Panc1 (cell line): ENCODE results near the gene FARS2. TPM values are rescaled to one million over a fixed set of nuclear protein-coding genes. Genes with fewer than 3 reads are reported as not detected.

Experiments
- ATAC-seq: fragments of 200-7000 bp; cut with Tn5 transposase; 2 replicates; pipeline ENCODE4 v1.9.1; 2020; ENCODE audit warnings: mild to moderate bottlenecking, moderate library complexity
- BruUV-seq: library from RNA; stranded (reverse); fragments of 400-500 nt; replicated peaks from 2 replicates; lab custom pipeline; 2021; lab: Mats Ljungman, UMichigan
- CTCF ChIA-PET: fragments of 300-600 bp; sonication (Branson Sonifier 250); formaldehyde crosslinking; loops from one replicate; lab custom pipeline; 2022; ENCODE audit warnings: antibody characterized with exemption; lab: Charles Lee
- POLR2A ChIA-PET: fragments of 300-600 bp; sonication (Branson Sonifier 250); formaldehyde crosslinking; loops from one replicate; lab custom pipeline; 2022; ENCODE audit warnings: antibody characterized with exemption; lab: Charles Lee
- DNase-seq: peaks from one replicate; pipeline ENCODE4 v3.0.0-alpha.2; 2010; ENCODE audit warnings: low read depth, low spot score
- H3K27ac ChIP-seq: 2 replicates; pipeline ENCODE4 v1.5.1; 2011; ENCODE audit warnings: mild to moderate bottlenecking, low read length, inconsistent platforms
- H3K27me3 ChIP-seq: fragments of 200-500 bp; sonication (Bioruptor generic); 2 replicates; pipeline ENCODE4 v1.6.0; 2014; ENCODE audit warnings: low read length, inconsistent platforms; ENCODE audit not compliant: control insufficient read depth, insufficient read depth
- H3K36me3 ChIP-seq: fragments of 200-500 bp; sonication (Bioruptor generic); 2 replicates; pipeline ENCODE4 v1.5.1; 2014; ENCODE audit warnings: inconsistent platforms, mild to moderate bottlenecking, low read length, moderate library complexity; ENCODE audit not compliant: control insufficient read depth, insufficient read depth
- H3K4me1 ChIP-seq: 2 replicates; pipeline ENCODE4 v1.5.1; 2011; ENCODE audit warnings: inconsistent platforms, mild to moderate bottlenecking, low read length, moderate library complexity; ENCODE audit not compliant: control insufficient read depth, insufficient read depth
- H3K4me3 ChIP-seq, 2 experiments: 2 replicates each; pipeline ENCODE4 v1.5.1; 2011 to 2012; ENCODE audit warnings: low read depth in 2 of 2, low read length in 2 of 2, mild to moderate bottlenecking in 2 of 2, inconsistent platforms in 1 of 2, moderate library complexity in 1 of 2
- H3K9me3 ChIP-seq: fragments of 200-500 bp; sonication (Bioruptor generic); 2 replicates; pipeline ENCODE4 v1.5.1; 2014; ENCODE audit warnings: low read depth, mild to moderate bottlenecking, inconsistent platforms, low read length, moderate library complexity; ENCODE audit not compliant: control insufficient read depth, insufficient read depth
- POLR2AphosphoS5 ChIP-seq: IDR thresholded peaks from 2 replicates; pipeline ENCODE4 v1.6.1; 2012; ENCODE audit warnings: mild to moderate bottlenecking, low read depth, low read length, moderate library complexity
- SIN3A ChIP-seq: IDR thresholded peaks from 2 replicates; pipeline ENCODE4 v1.6.1; 2012; ENCODE audit warnings: low read depth, mild to moderate bottlenecking, low read length, moderate library complexity, borderline replicate concordance; ENCODE audit not compliant: insufficient read depth
- TCF7L2 ChIP-seq: IDR thresholded peaks from 2 replicates; pipeline ENCODE4 v1.6.1; 2011; ENCODE audit warnings: mild to moderate bottlenecking, low read depth, low read length, inconsistent platforms
- in situ Hi-C: cut with HindIII; loops from 2 replicates; pipeline ENCODE4 v1.10.0; 2016; ENCODE audit warnings: low sequenced_read_pairs, low pct_unique_long_range_greater_than_20kb
- intact Hi-C: fragments of 100-400 bp; cut with micrococcal nuclease; formaldehyde crosslinking; loops from one replicate; pipeline ENCODE4 v1.10.0; 2022; ENCODE audit not compliant: unreplicated experiment
- total RNA-seq: library from RNA; stranded (reverse); gene quantifications from one replicate; pipeline ENCODE4 v1.2.1, GENCODE V29; 2021; ENCODE audit not compliant: unreplicated experiment
- TF ChIP-seq, protein P1 (sequence below): fragments of 450-650 bp; IDR thresholded peaks from 2 replicates; pipeline ENCODE4 v1.5.1; 2017; ENCODE audit warnings: mild to moderate bottlenecking
- TF ChIP-seq, protein P2 (sequence below), 2 experiments: IDR thresholded peaks; 2 replicates each; pipeline ENCODE4 v1.6.1; 2011 to 2012; ENCODE audit warnings: low read depth in 2 of 2, control low read depth in 1 of 2, low read length in 1 of 2, mild to moderate bottlenecking in 1 of 2, moderate library complexity in 1 of 2; ENCODE audit not compliant: insufficient read depth in 1 of 2

Gene FARS2
- total RNA-seq, 1 experiment from 2014 or later = 12.8 TPM

DNA sequence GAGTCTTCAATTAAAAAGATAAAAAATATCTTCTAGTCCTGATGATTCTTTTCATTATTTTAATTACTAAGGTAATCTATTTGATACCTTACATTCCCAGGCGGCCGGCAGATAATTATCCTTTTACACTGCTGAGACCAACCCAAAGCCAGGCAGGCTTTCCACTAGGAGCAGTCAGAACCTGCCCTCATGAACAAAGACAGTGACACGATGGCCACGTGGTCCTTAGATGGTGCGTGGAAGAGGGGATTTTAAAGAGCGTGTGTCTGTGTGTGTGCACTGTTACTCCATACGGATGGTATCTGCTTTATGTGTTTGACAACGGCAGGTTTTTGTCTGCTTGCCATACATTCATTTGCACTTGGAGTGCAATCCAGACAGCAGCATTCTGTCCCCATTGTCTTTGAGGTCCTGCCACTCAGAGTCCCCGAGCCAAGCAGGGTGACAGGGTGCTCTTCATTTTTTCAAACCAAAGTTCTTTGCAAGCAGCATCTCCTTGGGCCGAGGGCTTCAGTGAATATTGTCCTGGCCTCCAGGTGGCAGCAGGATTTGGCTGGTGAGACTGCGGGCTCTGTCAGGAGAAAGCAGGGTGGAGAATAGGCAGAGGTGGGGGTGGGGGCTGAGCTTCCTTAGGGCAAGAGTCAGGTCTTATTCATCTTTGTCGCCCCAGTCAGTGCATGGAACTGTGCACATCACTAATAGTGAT is 484.9 kb downstream of the FARS2 start:
- no peak for ATAC-seq
- BruUV-seq = no TSS peak
- H3K27ac ChIP-seq = no peak overlapping the region
- intact Hi-C loops (no loop called here), in situ Hi-C loops (no loop called here)
- no peaks in the 10 kb centered on the region for H3K9me3 ChIP-seq
- no peaks in the 10 kb centered on the region for H3K27me3 ChIP-seq
- ChIA-PET CTCF (no interaction called here), POLR2A (no interaction called here)
- no peaks in the 10 kb centered on the region for H3K36me3 ChIP-seq
- H3K4me3 ChIP-seq = no peak overlapping the region
- TF ChIP-seq, protein P1, sequence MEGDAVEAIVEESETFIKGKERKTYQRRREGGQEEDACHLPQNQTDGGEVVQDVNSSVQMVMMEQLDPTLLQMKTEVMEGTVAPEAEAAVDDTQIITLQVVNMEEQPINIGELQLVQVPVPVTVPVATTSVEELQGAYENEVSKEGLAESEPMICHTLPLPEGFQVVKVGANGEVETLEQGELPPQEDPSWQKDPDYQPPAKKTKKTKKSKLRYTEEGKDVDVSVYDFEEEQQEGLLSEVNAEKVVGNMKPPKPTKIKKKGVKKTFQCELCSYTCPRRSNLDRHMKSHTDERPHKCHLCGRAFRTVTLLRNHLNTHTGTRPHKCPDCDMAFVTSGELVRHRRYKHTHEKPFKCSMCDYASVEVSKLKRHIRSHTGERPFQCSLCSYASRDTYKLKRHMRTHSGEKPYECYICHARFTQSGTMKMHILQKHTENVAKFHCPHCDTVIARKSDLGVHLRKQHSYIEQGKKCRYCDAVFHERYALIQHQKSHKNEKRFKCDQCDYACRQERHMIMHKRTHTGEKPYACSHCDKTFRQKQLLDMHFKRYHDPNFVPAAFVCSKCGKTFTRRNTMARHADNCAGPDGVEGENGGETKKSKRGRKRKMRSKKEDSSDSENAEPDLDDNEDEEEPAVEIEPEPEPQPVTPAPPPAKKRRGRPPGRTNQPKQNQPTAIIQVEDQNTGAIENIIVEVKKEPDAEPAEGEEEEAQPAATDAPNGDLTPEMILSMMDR = no peak
- no peaks in the 10 kb centered on the region for H3K4me1 ChIP-seq
- no peak for DNase-seq

DNA sequence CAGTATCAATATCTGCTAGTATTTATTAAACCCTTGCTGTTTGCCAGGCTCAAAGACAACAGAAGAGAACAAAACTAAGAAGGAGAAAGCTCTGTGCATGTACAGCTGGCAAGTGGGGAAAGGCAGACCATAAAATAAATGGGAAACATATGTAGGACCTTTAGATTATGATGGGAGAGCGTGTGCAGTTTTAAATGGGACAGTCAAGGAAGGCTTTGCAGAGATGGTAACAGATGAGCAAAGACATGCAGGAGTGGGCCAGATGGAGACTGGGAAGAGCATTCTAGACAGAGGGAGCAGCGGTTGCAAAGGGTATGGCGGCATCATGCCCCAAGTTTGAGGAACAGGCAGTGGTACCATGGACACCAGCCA is 485.4 kb downstream of the FARS2 start:
- DNase-seq (no peak), ATAC-seq (no peak)
- CTCF ChIA-PET = no interaction called here
- no TSS peak for BruUV-seq
- H3K4me1 ChIP-seq = no peaks in the 10 kb centered on the region
- POLR2A ChIA-PET = no interaction called here
- TF ChIP-seq, protein P2, sequence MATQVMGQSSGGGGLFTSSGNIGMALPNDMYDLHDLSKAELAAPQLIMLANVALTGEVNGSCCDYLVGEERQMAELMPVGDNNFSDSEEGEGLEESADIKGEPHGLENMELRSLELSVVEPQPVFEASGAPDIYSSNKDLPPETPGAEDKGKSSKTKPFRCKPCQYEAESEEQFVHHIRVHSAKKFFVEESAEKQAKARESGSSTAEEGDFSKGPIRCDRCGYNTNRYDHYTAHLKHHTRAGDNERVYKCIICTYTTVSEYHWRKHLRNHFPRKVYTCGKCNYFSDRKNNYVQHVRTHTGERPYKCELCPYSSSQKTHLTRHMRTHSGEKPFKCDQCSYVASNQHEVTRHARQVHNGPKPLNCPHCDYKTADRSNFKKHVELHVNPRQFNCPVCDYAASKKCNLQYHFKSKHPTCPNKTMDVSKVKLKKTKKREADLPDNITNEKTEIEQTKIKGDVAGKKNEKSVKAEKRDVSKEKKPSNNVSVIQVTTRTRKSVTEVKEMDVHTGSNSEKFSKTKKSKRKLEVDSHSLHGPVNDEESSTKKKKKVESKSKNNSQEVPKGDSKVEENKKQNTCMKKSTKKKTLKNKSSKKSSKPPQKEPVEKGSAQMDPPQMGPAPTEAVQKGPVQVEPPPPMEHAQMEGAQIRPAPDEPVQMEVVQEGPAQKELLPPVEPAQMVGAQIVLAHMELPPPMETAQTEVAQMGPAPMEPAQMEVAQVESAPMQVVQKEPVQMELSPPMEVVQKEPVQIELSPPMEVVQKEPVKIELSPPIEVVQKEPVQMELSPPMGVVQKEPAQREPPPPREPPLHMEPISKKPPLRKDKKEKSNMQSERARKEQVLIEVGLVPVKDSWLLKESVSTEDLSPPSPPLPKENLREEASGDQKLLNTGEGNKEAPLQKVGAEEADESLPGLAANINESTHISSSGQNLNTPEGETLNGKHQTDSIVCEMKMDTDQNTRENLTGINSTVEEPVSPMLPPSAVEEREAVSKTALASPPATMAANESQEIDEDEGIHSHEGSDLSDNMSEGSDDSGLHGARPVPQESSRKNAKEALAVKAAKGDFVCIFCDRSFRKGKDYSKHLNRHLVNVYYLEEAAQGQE (IDR thresholded peaks at IDR 0.05; ENCODE audit: insufficient read depth in 1 of 2, low read depth in 2 of 2, low read length in 1 of 2) = no peak
- in situ Hi-C loops = no loop called here
- H3K36me3 ChIP-seq = no peaks in the 10 kb centered on the region
- no peak overlapping the region for H3K27ac ChIP-seq
- intact Hi-C loops = no loop called here
- H3K27me3 ChIP-seq = no peaks in the 10 kb centered on the region
- H3K9me3 ChIP-seq = no peaks in the 10 kb centered on the region
- no peak overlapping the region for H3K4me3 ChIP-seq

DNA sequence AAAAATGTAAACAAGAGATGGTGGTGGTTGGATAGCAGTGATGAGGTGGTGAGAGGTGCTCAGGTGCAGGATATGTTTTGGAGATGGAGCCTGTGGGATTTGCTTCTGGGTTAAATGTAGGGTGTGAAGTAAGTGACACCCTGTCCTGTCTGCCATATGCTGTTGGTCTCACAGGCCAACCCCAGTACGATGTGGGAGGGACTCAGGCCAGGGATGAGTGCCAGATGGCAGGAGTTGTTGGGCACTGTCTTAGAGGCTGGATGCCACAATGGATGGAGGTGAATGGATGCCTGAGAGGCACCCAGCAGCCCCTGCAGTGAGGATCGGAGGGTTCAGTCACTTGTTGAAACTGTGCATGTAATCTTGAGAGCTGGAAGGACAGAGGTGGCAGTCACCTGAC is 486.1 kb downstream of the FARS2 start:
- POLR2A ChIA-PET = interaction anchor here (0.5 kb wide), 1 partner anchor 241 kb away, joined by 4 read pairs; no protein-coding TSS in a partner anchor

More for the DNA sequence above, 486.1 kb downstream of the FARS2 start:
- intact Hi-C loops (no loop called here), in situ Hi-C loops (no loop called here)
- H3K9me3 ChIP-seq = no peaks in the 10 kb centered on the region
- no peak for DNase-seq
- H3K4me3 ChIP-seq = no peak overlapping the region
- TF ChIP-seq, protein P2 (IDR thresholded peaks at IDR 0.05; ENCODE audit: insufficient read depth in 1 of 2, low read depth in 2 of 2, low read length in 1 of 2) = no peak
- TF ChIP-seq TCF7L2 (no peak), SIN3A (no peak), POLR2AphosphoS5 (no peak)
- TF ChIP-seq, protein P1 = no peak
- no TSS peak for BruUV-seq
- ATAC-seq = no peak
- CTCF ChIA-PET = no interaction called here
- H3K27me3 ChIP-seq = no peaks in the 10 kb centered on the region
- H3K36me3 ChIP-seq = no peaks in the 10 kb centered on the region
- no peaks in the 10 kb centered on the region for H3K4me1 ChIP-seq
- H3K27ac ChIP-seq = no peak overlapping the region
